GM21515 (cell line): ENCODE data around the gene RIC1.
"Not testable (repeated sequence)": the region's sequence is repeated elsewhere in the genome, so short reads cannot be mapped to it uniquely, and the experiment has no call there.

ENCODE experiments used
- ATAC-seq: cut with Tn5 transposase; IDR thresholded peaks from one replicate; pipeline ENCODE4 v1.9.1; 2021; ENCODE audit not compliant: unreplicated experiment

RIC1 gene

GRCh38 chr9:5783982-5784381 lies 155.1 kb downstream of the RIC1 start:
- no peak for ATAC-seq

GRCh38 chr9:5784526-5785315 lies 155.8 kb downstream of the RIC1 start:
- ATAC-seq: no peak

GRCh38 chr9:5786370-5787127 lies 157.6 kb downstream of the RIC1 start:
- no peak for ATAC-seq

GRCh38 chr9:5787220-5787619 lies 158.3 kb downstream of the RIC1 start:
- ATAC-seq: no peak

GRCh38 chr9:5787759-5788302 lies 158.9 kb downstream of the RIC1 start:
- ATAC-seq: no peak

GRCh38 chr9:5789489-5789888 lies 160.6 kb downstream of the RIC1 start:
- ATAC-seq: no peak

- ATAC-seq: no peak
Observed at GRCh38 chr9:5790923-5791322, 162.0 kb downstream of the RIC1 start.

- no peak for ATAC-seq
Observed at GRCh38 chr9:5791870-5792269, 163.0 kb downstream of the RIC1 start.

- no peak for ATAC-seq
Observed at GRCh38 chr9:5793812-5794211, 164.9 kb downstream of the RIC1 start.

GRCh38 chr9:5796298-5796697 lies 167.4 kb downstream of the RIC1 start:
- no peak for ATAC-seq

- ATAC-seq: no peak
Observed at GRCh38 chr9:5798581-5798980, 169.7 kb downstream of the RIC1 start.

- no peak for ATAC-seq
Observed at GRCh38 chr9:5799314-5799713, 170.4 kb downstream of the RIC1 start.

GRCh38 chr9:5800378-5800777 lies 171.5 kb downstream of the RIC1 start:
- ATAC-seq: not testable (repeated sequence)

GRCh38 chr9:5800969-5801738 lies 172.2 kb downstream of the RIC1 start:
- no peak for ATAC-seq

GRCh38 chr9:5801739-5802113 lies 172.8 kb downstream of the RIC1 start:
- ATAC-seq: no peak

- no peak for ATAC-seq
Observed at GRCh38 chr9:5805478-5805877, 176.6 kb downstream of the RIC1 start.

- ATAC-seq: no peak
Observed at GRCh38 chr9:5811751-5812150, 182.8 kb downstream of the RIC1 start.

GRCh38 chr9:5813824-5814223 lies 184.9 kb downstream of the RIC1 start:
- no peak for ATAC-seq

- ATAC-seq: no peak
Observed at GRCh38 chr9:5815461-5815860, 186.6 kb downstream of the RIC1 start.

- ATAC-seq: no peak
Observed at GRCh38 chr9:5817862-5818261, 189.0 kb downstream of the RIC1 start.

- ATAC-seq: no peak
Observed at GRCh38 chr9:5818424-5819142, 189.7 kb downstream of the RIC1 start.
